Stimulated activated CD8-positive, alpha-beta memory T cell treated with anti-CD3 and anti-CD28 coated beads, Interleukin-2, amount 100 ng/mL, for 1 hour (primary cell): Measurements from ENCODE around the gene SDCCAG8.

ENCODE experiments used
- DNase-seq, 2 donors: peaks; one replicate each; pipeline ENCODE4 v3.0.0-alpha.2; 2020; ENCODE audit warnings: low read depth in 2 of 2

SDCCAG8 gene

DNA sequence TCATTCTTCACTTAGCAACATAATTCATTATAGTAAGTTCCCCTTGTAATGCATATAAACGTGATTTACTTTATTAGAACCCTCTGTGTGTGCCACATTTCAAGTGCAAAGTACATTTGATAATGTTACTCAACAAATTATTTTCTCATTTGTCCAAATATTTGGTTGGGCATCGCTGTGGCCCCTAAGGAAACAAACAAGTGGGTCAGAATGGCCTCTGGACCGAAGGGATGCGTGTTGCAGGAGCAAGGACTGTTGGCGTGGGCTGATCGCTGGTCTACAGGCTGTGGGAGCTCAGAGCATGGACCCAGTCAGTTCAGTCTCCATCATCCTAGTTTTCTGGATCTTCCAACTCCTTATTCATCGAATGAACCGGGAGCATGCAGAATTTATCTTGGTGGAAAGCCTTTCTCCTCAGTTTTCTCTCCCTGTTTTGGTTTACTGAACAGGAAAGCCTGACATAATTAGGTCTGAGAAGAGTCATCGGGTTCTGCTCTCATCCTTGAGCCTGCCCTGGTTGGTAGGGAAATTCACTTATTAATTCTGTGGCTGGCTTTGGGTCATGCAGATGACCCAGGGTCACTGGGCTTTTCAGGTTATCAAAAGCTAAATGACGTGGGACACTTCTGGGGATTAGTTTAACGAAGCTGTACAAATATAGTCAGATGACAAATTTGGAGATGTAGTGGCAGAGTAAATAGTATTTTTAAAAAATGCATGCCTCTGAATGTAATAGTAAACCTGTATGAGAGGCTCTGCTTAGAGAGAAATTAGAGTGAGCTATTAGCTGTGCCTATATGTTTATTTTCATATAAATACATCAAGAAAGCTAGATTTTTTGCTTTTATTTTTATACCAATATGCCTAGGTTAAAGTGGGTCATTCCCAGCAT, 200.2 kb downstream of the SDCCAG8 start:
- no peak for DNase-seq

DNA sequence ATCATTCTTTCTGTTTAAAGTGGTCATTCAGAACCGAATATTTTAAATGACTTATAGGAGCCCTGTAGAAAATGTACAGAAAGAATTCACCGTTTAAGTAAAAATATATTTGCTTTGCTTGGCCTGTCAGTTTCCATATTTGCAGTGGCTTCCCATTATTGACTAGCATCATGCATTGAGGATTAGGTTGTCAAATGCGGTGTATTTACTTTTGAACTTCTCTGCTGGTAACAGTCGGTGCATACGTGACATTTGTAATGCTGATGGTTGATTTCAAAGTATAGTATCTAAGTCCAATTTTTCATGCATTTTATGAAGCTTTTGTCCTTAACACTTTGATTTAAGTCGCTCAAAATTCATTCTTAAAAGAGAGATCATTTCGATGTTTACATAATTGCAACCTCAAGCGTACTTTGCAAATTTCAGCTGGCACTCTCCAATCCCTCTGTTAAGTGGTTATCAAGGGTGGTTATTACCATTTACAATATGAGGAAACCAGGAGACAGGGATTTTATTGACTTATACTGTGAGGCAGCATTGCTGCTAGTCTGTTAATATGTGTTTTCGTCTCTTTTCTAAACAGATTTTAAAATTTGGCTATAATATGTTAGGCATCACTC, 201.6 kb downstream of the SDCCAG8 start:
- no peak for DNase-seq

DNA sequence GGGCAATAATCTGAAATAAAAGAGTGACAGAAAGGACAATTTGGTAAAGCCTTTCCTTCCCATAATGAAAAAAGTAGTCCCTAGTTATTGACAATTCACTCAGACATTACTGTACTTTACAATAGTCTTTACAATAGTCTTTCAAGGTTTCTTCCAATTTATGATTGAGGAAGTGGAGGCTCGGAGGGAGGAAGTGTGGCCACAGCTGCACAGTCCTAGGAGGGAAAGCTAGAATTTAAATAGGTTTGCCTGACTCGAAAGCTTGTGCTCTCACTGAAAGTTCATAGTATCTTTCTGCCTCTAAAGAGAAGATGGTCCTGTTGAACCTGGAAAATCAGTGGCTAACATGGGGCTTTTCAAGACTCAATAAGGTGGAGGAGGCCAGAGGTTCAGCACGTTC, 203.2 kb downstream of the SDCCAG8 start:
- no peak for DNase-seq

DNA sequence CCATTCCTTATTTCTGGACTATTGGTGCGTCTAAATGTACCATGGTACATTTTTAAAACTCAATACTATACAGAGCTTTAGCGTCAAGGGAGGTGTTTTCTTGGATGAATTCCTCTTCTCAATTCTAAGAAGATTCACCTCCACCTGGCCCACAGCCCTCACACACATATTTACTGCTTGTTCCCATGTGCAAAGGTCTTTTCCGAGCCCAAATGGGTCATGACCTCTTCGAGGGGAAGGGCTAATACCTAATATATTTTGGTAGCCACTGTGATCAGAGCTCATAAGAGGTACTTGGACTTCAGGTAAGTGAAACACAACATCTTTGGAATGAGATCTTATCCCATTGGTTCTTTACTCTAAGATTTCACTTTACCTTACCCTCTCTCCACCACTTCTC, 205.9 kb downstream of the SDCCAG8 start:
- DNase-seq, result no peak

DNA sequence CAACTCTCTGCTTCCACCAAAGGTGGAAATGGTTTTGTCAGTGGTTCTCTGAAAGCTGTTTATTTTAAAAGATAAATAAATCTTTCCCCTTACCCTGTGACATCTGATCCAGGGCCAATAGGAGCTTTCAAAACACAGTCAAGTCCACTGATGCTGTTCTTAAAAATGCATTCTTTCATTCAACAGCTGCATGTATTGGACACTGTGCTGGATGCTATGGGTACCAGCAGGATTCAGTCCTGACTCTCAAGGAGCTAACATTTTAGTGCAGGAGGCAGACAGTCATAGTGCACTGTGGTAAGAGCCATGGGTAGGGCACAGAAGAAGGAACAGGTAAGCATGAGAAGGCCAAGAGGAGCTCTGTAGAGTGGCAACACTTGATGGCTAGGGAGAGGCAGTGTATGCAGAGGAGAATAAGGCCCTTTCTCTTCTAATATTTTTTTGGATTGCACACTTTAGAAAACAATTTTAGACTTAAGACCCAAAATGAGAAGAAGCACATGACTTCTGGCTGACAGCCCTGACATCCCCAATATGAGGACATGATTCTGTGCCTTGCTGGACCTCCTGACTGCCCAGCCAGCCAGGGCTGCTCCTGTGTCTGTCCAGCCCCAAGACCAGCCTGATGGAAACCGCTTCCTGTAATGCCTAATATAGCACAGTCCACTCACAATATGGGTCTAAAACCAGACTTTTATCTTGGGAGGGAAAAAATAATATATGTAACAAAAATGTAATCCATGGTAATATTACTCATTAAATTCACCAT, 207.3 kb downstream of the SDCCAG8 start:
- no peak for DNase-seq

DNA sequence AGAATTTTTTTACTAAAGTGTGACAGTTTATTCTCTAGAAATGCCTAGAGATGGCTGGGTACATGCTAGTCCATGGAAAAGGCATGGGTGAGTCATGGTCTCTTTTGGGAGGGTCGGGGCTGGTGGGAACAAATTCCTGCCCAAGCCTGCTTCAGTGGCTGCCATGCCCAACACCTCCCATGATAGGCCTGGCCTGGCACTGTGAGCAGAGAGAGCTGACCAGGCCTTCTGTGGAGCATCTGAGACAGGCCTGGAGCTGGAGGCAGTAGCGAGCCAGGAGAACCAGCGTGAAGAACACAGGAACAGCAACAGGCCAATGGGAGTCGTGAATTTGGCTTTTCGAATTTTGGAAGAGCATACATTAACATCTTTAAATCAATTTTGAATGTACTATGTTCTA, 209.2 kb downstream of the SDCCAG8 start:
- DNase-seq, result no peak

DNA sequence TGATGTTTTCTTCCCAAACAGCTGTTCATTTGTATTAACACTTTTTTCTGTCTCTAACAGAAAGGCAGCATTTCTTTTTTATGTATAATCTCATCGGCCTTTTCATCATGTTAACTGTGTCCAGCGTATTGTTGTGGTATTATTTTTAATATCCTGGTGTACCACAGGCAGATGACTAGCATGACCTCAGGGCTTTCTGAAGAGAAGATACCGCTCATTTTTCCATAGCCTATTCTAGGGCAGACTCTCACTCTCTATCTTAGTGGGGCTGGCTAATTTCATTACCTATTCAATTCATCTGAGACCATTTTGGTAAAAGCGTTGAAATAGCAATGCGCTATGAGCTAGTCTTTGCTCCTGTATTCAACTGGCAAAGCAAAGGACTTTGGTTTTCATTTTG, 209.9 kb downstream of the SDCCAG8 start:
- DNase-seq, result no peak

DNA sequence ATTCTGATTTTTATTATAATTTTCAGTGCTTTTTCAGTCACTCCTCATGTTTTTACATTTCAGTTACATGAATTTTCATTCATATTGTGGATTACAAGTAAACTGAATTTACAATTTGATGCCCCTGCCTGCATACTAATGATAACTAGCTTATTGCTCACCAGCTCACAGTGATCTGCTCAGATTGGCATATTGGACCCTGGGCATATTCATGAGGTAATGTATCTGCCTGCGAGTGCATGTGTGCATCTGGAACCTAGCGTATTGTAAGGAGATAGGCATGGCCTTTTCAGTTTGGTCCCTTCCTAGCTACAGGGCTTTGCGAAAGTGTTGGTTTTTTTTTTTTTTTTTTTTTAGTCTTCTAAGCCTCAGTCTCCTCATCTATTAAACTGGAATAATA, 213.7 kb downstream of the SDCCAG8 start:
- DNase-seq, result no peak

DNA sequence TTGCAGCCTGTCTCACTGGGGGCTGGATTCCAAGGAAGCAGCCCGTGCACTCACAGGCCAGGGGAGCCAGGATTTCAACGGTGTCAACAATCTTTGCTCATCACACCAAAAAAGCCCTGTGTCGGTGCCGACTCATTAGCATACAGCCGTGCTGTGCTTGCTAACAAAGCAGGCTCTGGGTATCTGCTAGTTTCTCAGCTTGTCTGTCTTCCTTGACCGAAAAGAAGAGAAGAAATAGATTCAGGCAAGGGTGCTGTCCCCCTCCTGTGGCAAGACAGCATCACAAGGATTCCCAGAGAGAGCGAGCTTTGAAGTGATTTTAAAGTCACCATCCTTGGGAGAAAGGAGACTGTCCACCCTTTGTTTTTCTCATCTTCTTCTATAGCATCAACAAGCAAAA, 214.7 kb downstream of the SDCCAG8 start:
- no peak for DNase-seq

DNA sequence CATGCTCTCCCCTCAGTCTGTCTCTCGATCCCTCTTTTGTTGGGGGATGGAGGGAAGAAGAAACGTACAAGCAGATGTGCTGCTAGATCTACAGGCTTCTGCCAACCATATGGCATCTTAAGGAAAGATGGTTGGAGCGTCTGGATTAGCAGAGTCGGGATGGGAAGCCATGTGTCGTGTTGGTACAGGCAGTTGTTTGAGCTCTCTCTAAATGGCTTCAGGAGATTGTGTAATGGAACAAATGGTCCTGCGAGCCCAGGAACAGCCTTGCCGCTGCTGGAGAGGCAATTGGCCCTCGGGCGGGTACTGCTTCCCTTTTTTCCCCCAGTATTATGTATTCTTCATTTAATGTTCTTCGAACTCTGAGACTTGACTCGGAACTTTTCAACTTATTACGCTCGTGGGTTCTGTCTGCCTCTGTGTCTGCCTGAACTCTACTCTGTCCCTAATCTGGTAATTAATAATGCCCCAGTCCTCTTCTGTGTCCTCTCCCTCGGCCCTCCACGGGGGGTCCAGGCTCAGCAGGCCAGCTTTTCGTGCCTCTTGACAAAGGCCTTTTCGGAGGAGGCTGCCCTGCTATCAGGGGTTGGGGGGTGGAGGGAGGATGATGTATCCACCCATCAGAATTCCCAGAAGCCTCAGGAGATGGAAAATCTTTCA, 215.3 kb downstream of the SDCCAG8 start:
- no peak for DNase-seq

DNA sequence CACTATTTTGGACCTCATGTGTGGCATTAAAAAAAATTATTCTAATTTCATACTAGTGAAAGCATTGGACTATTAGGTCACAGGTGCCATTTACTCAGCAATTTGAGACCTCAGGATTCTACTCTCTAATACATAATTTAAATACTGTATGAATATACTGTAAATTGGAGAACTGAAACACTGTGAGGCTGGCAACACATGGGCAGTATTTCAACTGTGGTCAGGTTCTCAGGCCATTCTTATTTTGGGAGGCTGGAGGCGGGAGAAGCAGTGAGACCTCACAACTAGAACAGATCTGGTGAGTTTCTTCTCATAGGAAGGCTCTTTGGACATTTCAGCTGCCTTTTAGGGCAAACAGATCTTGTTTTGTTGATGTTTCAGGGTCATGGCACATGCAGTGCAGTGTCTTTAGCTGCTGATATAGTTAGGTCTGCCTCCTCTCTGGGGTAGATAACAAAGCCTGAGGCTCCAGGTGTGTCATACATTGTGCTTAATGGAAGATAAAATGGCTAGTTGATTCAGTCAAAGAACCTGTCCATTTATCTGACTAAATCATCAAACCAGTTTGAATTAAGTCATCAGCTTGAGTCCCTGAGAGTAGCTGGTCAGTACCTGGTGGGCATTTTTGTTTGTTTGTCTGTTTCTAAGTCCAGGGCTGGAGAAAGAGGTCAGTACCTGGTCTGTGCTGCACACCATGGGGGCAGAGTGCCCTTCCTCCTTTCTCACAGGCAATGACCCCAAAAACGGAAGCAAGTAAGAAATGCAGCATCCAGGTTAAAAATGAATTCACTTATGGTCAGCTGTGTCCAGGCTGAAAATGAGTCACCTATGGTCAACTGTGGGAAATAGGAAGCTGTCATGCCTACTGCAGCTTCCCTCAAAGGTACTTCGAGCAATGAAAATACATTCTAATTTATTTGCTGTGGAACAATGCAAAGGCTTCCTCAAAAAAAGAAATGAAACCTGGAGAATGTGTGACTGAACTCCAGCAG, 216.2 kb downstream of the SDCCAG8 start:
- no peak for DNase-seq

DNA sequence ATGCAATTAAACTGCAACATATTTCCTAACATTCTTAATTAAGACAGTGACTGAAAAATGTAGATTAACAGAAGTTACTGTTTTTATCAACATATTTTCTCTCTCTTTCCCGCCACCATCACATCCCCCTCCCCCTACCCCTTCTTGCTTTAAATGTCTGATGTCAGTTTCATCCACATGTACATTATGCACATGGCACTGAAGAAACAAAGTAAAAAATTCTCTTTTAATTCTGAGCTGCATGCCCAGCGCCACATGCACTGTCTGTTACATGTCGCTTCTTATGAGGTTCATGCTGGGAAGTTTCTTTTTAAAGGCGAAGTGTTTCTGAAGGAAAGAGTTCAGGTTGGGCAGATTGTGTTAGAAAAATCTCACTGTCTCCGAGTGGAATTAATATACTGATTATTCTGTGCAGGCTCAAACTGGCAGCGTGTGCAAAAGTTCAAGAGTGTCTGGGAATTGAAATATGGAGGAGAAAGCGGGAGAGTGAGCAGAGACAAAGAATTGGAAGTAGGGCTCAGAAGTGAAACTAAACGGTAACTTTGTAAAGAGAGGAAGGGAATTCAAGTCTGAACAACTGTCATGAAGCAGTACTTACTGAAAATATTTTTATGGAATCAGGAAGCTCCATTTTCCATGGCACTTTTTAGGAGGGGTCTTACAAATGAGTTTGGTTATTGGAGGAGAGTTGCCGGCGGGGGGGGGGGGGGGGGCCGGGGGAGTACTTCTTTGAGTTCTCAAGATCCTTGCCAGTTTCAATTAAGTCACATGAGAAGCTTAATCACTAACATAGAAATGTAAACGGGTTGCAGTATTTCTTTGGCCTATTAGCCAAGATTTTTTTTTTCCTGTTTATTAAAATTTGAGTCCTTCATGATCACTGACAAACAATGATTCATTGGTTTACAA, 217.6 kb downstream of the SDCCAG8 start:
- DNase-seq, result no peak

DNA sequence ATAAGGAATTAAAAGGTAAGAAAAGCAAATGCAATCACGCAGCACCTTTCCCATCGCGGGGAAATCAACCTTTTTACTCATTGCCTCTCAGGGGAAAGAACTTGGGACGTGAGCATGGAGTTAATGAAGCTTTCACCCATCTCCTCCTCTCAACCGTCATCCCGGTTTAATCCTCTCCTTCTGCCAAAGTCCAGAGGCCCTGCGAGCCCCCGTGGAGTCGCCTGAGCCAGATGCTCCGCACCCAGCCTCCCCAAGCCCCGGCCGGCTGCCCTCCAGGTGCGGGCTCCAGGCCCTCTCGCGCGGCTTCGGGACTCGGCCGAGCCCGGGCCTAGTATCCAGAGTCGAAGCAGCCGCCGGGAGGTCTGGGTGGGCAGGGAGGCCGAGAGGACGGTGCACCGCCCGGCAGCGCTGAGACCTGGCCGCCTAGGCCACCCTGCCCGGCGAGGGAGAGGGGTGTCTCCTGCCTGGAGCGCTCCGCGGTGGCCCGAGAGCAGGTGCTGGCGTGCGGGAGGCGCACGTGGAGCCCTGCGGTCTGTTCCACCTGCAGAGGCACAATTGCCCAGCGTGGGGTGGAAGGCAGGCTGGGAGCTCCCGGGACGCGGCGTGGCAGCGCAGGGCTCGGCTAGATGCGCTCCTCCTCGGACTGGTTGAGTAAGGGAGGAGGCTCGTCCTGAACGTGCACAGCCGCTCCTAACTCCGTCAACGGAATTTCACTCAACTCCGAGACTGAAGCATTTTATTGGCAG, 218.5 kb downstream of the SDCCAG8 start:
- no peak for DNase-seq

DNA sequence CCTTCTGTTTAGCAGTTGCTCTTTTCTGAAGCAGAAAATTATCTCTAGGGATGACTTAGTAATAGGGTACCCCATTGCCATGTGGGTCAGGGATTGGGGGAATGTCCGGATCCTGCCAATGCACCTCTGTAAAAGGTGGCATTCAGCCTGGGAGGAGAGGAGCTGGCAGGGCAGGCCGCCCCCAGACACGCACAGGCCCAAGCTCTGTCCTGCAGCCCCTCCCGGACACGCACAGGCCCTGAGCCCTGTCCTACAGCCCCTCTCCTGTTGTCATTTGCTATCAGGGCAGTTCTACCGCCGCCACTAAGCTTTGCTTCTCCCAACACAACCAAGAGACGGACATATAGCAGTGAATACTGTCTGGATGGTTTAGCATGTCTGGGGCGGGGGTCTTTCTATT, 219.1 kb downstream of the SDCCAG8 start:
- DNase-seq, result no peak

DNA sequence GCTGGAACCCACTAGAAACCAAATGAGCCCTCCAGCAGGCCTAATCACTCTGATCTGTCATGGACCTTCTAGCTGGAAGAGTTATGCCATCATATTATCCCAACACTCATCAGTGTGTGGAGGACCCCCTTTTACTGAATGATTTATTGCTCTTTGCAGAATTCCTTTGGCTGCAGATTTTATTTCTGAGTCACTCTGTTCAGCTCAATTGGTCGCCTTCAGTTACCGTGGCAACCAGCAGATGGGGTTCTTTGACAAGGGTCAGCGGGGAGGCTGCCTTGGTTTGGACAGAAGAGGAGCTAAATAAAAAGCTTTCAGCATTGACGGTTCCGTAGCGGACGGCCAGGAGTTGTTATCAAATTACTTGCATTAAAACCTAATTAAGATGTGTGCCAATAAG, 220.1 kb downstream of the SDCCAG8 start:
- DNase-seq, result no peak

DNA sequence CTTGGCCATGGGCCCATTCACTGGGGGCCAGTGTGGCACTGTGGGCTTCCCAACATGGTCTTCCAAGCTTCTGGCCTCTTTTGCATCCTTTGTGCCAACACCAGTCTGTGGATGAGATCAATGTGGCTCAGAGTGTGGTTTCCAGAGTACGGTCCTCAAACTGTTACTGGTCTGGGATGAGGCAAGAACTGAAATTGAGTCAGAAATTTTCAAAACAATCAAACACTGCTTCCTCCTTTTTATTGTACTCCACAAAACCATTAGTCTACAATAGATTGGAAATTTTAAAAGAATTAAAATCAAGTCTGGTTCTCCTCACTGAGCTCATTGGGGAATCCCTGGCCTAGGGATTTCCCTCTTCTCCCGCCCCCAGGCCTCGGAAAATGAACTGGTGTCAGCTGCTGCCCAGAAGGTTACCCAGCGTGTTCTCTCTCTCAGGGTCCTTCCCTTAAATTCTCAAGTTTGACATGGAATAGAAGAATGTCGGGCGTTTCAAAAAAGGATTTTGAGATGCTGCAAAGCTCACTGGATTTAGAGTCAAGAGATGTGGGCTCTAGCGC, 222.0 kb downstream of the SDCCAG8 start:
- DNase-seq, result no peak

DNA sequence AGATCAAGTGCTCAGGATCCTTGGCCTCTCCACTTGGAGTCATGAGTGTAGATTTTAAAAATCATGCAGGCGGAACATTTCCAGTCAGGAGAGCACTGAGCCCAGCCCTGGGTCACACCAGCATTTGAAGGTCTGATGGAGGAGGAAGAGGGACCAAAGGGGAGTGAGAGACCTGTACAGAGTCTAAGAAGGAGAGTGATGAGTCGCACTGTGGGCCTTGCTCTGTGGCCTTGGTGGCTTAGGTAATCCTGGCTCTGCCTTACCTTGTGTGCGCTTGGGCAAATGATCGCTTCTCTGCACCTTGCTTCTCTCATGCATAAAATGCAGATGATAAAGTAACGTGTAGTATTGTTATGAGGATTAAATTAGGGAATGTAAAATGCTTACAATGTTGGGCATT, 225.3 kb downstream of the SDCCAG8 start:
- no peak for DNase-seq

DNA sequence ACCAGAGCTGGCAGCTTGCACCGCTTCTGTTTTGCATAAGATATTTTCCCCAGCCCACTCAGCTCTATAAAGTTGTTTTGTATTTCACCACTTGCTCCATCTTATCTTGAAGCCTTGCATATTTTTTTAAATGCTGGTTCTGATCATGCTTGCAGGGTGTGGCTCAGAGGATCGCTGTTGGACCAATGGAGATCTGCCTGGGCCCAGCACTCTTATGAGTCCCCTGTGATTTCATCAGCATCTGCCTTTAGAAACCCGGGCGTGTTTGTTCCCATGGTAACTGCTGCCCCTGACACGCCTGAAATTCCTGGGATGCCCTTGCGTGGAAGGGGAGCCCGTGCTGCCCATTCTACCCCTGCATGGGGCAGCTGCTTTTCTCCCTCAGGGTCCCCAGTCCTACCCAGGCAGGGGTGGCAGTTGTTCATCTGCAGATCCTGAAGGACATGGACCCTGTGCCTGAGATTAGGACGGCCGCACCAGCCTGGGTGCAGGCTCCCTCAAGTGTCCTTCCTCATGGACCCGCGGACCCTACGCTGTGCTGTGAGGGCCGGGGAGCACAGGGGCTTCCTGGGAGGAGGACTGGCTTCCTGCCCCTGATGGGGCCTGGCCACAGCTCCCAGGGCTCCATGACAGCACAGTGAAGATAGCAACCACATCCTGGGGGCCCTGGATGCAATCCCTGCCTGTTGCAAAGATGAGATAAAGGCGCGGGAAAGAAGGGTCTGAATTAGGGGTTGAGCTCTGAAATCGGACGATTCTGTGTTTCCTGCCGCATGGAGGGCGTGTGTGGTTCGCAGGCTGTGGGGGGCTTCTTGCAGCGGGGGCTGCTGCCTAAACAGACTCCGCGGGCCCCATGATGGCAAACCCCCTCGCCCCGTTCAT, 226.5 kb downstream of the SDCCAG8 start:
- no peak for DNase-seq
